H1 (cell line): ENCODE results near the gene PLD2. TPM values are rescaled to one million over a fixed set of nuclear protein-coding genes. Genes with fewer than 3 reads are reported as not detected.

Experiments used
- CTCF ChIA-PET: fragments of 300-600 bp; sonication (Branson Sonifier 250); formaldehyde crosslinking; loops from one replicate; lab custom pipeline; 2021; ENCODE audit not compliant: partially characterized antibody; lab: Charles Lee
- POLR2A ChIA-PET: fragments of 300-600 bp; sonication (Branson Sonifier 250); formaldehyde crosslinking; loops from one replicate; lab custom pipeline; 2021; ENCODE audit warnings: inconsistent platforms; ENCODE audit not compliant: partially characterized antibody; lab: Charles Lee
- DNase-seq, 2 experiments: peaks; one replicate each; pipeline versions ENCODE4 v3.0.0 to v3.0.0-alpha.2; 2010 to 2022; ENCODE audit warnings: low spot score in 2 of 2, low read depth in 1 of 2, mixed read lengths in 1 of 2
- FAIRE-seq: peaks from 2 replicates; lab custom pipeline; 2011; peaks lifted over from hg19 to GRCh38; lab: Jason Lieb, UNC
- H2AFZ ChIP-seq: 2 replicates; pipeline ENCODE4 v1.8.1; 2012; ENCODE audit warnings: low read length, inconsistent platforms
- H2AK5ac ChIP-seq: 2 replicates; pipeline ENCODE4 v1.6.1; 2013; ENCODE audit warnings: low read depth, low read length
- H2BK120ac ChIP-seq: replicated peaks from 2 replicates; pipeline ENCODE3; 2013; ENCODE audit warnings: low read depth, low read length, inconsistent platforms
- H2BK12ac ChIP-seq: 2 replicates; pipeline ENCODE4 v1.6.1; 2013; ENCODE audit warnings: low read depth, low read length
- H2BK15ac ChIP-seq: 2 replicates; pipeline ENCODE4 v1.6.1; 2013; ENCODE audit warnings: low read length
- H2BK20ac ChIP-seq: 2 replicates; pipeline ENCODE4 v1.6.1; 2013; ENCODE audit warnings: low read length
- H2BK5ac ChIP-seq: 2 replicates; pipeline ENCODE4 v1.6.1; 2013; ENCODE audit warnings: low read depth, low read length
- H3K14ac ChIP-seq: 2 replicates; pipeline ENCODE4 v1.6.1; 2013; ENCODE audit warnings: inconsistent platforms; ENCODE audit not compliant: insufficient read length
- H3K18ac ChIP-seq: 2 replicates; pipeline ENCODE4 v1.6.1; 2013; ENCODE audit warnings: low read length; ENCODE audit errors: extremely low read depth
- H3K23ac ChIP-seq: 2 replicates; pipeline ENCODE4 v1.6.1; 2013; ENCODE audit warnings: inconsistent platforms; ENCODE audit not compliant: insufficient read length
- H3K23me2 ChIP-seq: 2 replicates; pipeline ENCODE4 v1.6.1; 2013; ENCODE audit warnings: low read depth, low read length
- H3K27ac ChIP-seq: 2 replicates; pipeline ENCODE4 v1.6.1; 2011; ENCODE audit warnings: low read depth, low read length, inconsistent platforms
- H3K27me3 ChIP-seq, 4 experiments: replicated peaks in 1 of 4; 1 replicate in 1 of 4; 2 replicates in 3 of 4; pipeline versions ENCODE4 v1.6.1 to v1.8.1; 2011 to 2013; ENCODE audit warnings: low read length in 3 of 4, mild to moderate bottlenecking in 3 of 4, inconsistent platforms in 2 of 4, mixed read lengths in 2 of 4, moderate library complexity in 1 of 4; ENCODE audit not compliant: control insufficient read depth in 3 of 4, insufficient read depth in 3 of 4; ENCODE audit errors: extremely low read depth in 1 of 4
- H3K36me3 ChIP-seq, 4 experiments: 2 replicates each; pipeline versions ENCODE4 v1.6.1 to v1.8.1; 2011 to 2013; ENCODE audit warnings: mild to moderate bottlenecking in 4 of 4, low read length in 3 of 4, moderate library complexity in 2 of 4, control low read depth in 1 of 4, inconsistent platforms in 1 of 4; ENCODE audit not compliant: insufficient read depth in 4 of 4, control insufficient read depth in 2 of 4
- H3K4ac ChIP-seq: replicated peaks from 2 replicates; pipeline ENCODE3; 2013; ENCODE audit warnings: low read length, low read depth, mixed read lengths, inconsistent platforms; ENCODE audit not compliant: insufficient read length
- H3K4me1 ChIP-seq, 4 experiments: replicated peaks in 1 of 4; 1 replicate in 1 of 4; 2 replicates in 3 of 4; pipeline versions ENCODE4 v1.6.1 to v1.8.1; 2011 to 2013; ENCODE audit warnings: low read length in 3 of 4, inconsistent platforms in 2 of 4, mixed read lengths in 1 of 4; ENCODE audit not compliant: insufficient read depth in 4 of 4, control insufficient read depth in 3 of 4
- H3K4me2 ChIP-seq, 2 experiments: 2 replicates each; pipeline versions ENCODE4 v1.6.1 to v1.8.1; 2011 to 2013; ENCODE audit warnings: low read depth in 2 of 2, low read length in 2 of 2, control low read depth in 1 of 2, inconsistent platforms in 1 of 2, mild to moderate bottlenecking in 1 of 2; ENCODE audit not compliant: insufficient read depth in 1 of 2
- H3K4me3 ChIP-seq, 4 experiments: fragments of 200-600, 300-600 bp in 1 of 4; sonication (generic), shearing (Covaris generic), sonication (Bioruptor Twin) in 1 of 4; 2 replicates each; pipeline versions ENCODE4 v1.5.1 to v1.8.1; 2011 to 2016; ENCODE audit warnings: low read length in 4 of 4, low read depth in 3 of 4, control low read depth in 2 of 4, inconsistent platforms in 2 of 4, mild to moderate bottlenecking in 2 of 4, mixed read lengths in 1 of 4, moderate library complexity in 1 of 4; ENCODE audit not compliant: insufficient read depth in 2 of 4; ENCODE audit errors: extremely low read depth in 1 of 4
- H3K56ac ChIP-seq: replicated peaks from 2 replicates; pipeline ENCODE3; 2013; ENCODE audit warnings: low read depth, mild to moderate bottlenecking, mixed read lengths, low read length, inconsistent platforms; ENCODE audit not compliant: insufficient read length
- H3K79me1 ChIP-seq: 2 replicates; pipeline ENCODE4 v1.6.1; 2013; ENCODE audit warnings: low read depth, low read length, control low read depth
- H3K79me2 ChIP-seq, 2 experiments: 2 replicates each; pipeline versions ENCODE4 v1.6.1 to v1.8.1; 2012 to 2013; ENCODE audit warnings: low read length in 2 of 2, mild to moderate bottlenecking in 2 of 2, inconsistent platforms in 1 of 2; ENCODE audit not compliant: insufficient read depth in 2 of 2, control insufficient read depth in 1 of 2
- H3K9ac ChIP-seq, 4 experiments: replicated peaks in 1 of 4; 1 replicate in 1 of 4; 2 replicates in 3 of 4; pipeline versions ENCODE4 v1.6.1 to v1.8.1; 2011 to 2013; ENCODE audit warnings: low read depth in 3 of 4, low read length in 3 of 4, control low read depth in 2 of 4, mild to moderate bottlenecking in 2 of 4, moderate library complexity in 2 of 4, inconsistent platforms in 1 of 4; ENCODE audit errors: extremely low read depth in 1 of 4
- H3K9me3 ChIP-seq, 2 experiments: 2 replicates each; pipeline versions ENCODE4 v1.6.1 to v1.8.1; 2012 to 2013; ENCODE audit warnings: mild to moderate bottlenecking in 2 of 2, moderate library complexity in 2 of 2, control low read depth in 1 of 2, inconsistent platforms in 1 of 2, low read depth in 1 of 2, low read length in 1 of 2, mixed read lengths in 1 of 2; ENCODE audit not compliant: insufficient read depth in 2 of 2
- H4K20me1 ChIP-seq, 2 experiments: replicated peaks in 1 of 2; 2 replicates each; pipeline versions ENCODE3 to v1.8.1; 2011 to 2013; ENCODE audit warnings: inconsistent platforms in 2 of 2, low read length in 2 of 2, mild to moderate bottlenecking in 1 of 2; ENCODE audit not compliant: insufficient read depth in 2 of 2, control insufficient read depth in 1 of 2
- H4K5ac ChIP-seq: 2 replicates; pipeline ENCODE4 v1.6.1; 2013; ENCODE audit warnings: low read length, low read depth, mixed read lengths, inconsistent platforms; ENCODE audit not compliant: insufficient read length
- H4K8ac ChIP-seq: 2 replicates; pipeline ENCODE4 v1.8.0; 2013; ENCODE audit warnings: mild to moderate bottlenecking, moderate library complexity, low read length, inconsistent platforms; ENCODE audit not compliant: insufficient read depth; ENCODE audit errors: extremely low read depth
- H4K91ac ChIP-seq: replicated peaks from 2 replicates; pipeline ENCODE3; 2013; ENCODE audit warnings: low read length, mixed read lengths, inconsistent platforms; ENCODE audit not compliant: insufficient read length
- CREB1 ChIP-seq: IDR thresholded peaks from 2 replicates; pipeline ENCODE4 v1.6.1; 2012; ENCODE audit warnings: inconsistent platforms
- GABPA ChIP-seq: IDR thresholded peaks from 2 replicates; pipeline ENCODE4 v1.6.1; 2011; ENCODE audit warnings: mild to moderate bottlenecking, low read length, moderate library complexity, borderline replicate concordance; ENCODE audit not compliant: insufficient read depth
- KDM1A ChIP-seq: fragments of 200-600, 300-600 bp; sonication (generic); IDR thresholded peaks from 2 replicates; pipeline ENCODE4 v1.7.1; 2016; ENCODE audit warnings: mild to moderate bottlenecking, low read length, borderline replicate concordance
- ZNF274 ChIP-seq: IDR thresholded peaks from 2 replicates; pipeline ENCODE4 v1.7.0; 2012; ENCODE audit warnings: low read length, borderline replicate concordance; ENCODE audit errors: extremely low read depth
- WGBS, 2 experiments: shearing (Covaris generic) in 1 of 2; methylation state at CpG; one replicate each; pipeline versions ENCODE4 v1.1.6 to v1.1.7; 2013 to 2015; ENCODE audit warnings: low lambda C conversion rate in 2 of 2, mixed read lengths in 2 of 2, inconsistent platforms in 1 of 2, low coverage in 1 of 2, missing lambda C conversion rate in 1 of 2; ENCODE audit not compliant: insufficient replicate concordance in 2 of 2, insufficient coverage in 1 of 2, insufficient read length in 1 of 2; ENCODE audit errors: extremely low coverage in 1 of 2, missing lambda C conversion rate in 1 of 2; 5-methylcytosine and 5-hydroxymethylcytosine counted together
- polyA plus RNA-seq, 7 experiments: library from polyadenylated mRNA; depleted of rRNA in 3 of 7; stranded (reverse) in 5 of 7; unstranded in 2 of 7; fragments of >200 nt in 5 of 7; fragments of 200-250 nt in 2 of 7; gene quantifications; 1 replicate in 5 of 7; 2 replicates in 1 of 7; 4 replicates in 1 of 7; pipeline versions ENCODE4 v1.2.1 to v1.2.3, GENCODE V29; 2011 to 2013; ENCODE audit warnings: missing spikeins in 2 of 7, mixed read lengths in 2 of 7
- total RNA-seq: library from RNA; stranded (reverse); fragmentation: NEBNext Ultra II Directional; extraction: Animal tissue kit (Norgen Biotek cat#: 25700); gene quantifications from 2 replicates; pipeline ENCODE4 v1.2.1, GENCODE V29; 2021
- TF ChIP-seq, protein P1 (sequence below): IDR thresholded peaks from 2 replicates; pipeline ENCODE4 v1.6.1; 2012; ENCODE audit warnings: low read length, inconsistent platforms

PLD2 gene
- total and polyA plus RNA-seq, 2 of the 8 experiments (the other 6 are each of a cell fraction or from before 2014, with no cell fraction given) = 44.3 to 48.4 TPM

DNA sequence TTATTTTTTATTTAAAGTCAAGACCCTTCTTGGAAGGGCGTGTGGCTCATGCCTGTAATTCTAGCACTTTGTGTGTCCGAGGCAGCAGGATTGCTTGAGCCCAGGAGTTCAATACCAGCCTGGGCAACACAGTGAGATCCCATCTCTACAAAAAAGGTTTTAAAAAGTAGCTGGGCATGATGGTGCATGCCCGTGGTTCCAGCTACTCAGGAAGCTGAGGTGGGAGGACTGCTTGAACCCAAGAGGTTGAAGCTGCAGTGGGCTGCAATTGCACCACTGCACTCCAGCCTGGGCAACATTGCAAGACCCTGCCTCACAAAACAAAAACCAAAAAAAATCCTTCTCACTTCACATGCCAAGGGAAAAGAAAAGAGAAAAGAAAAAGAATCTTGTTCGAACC, 55.8 kb downstream of the PLD2 start:
- no peak overlapping the region for H3K23ac ChIP-seq
- H3K79me2 ChIP-seq = peaks cover 0 to 19% of the 10 kb centered on the region in 2 experiments; a peak in 2 of 4 replicates
- WGBS, 2 experiments = 78% methylated on average over 4 of the region's 4 CpGs; no CpG with 5 or more reads in 1 of the 2 experiments

More for the DNA sequence above, 55.8 kb downstream of the PLD2 start:
- H2BK120ac ChIP-seq = no peak overlapping the region
- H3K56ac ChIP-seq = no peak overlapping the region
- H3K27me3 ChIP-seq = no peaks in the 10 kb centered on the region
- H4K20me1 ChIP-seq = peaks cover 0 to 1% of the 10 kb centered on the region in 2 experiments
- no peak overlapping the region for H2AFZ ChIP-seq
- no peak overlapping the region for H3K4me3 ChIP-seq
- H3K36me3 ChIP-seq = no peaks in the 10 kb centered on the region
- no peak overlapping the region for H2AK5ac ChIP-seq
- peaks cover 18 to 25% (median 23%) of the 10 kb centered on the region in 4 experiments for H3K4me1 ChIP-seq
- no peak overlapping the region for H4K5ac ChIP-seq
- no peak overlapping the region for H3K4me2 ChIP-seq
- TF ChIP-seq CREB1 (no peak), GABPA (no peak), KDM1A (no peak), ZNF274 (no peak)
- TF ChIP-seq, protein P1, sequence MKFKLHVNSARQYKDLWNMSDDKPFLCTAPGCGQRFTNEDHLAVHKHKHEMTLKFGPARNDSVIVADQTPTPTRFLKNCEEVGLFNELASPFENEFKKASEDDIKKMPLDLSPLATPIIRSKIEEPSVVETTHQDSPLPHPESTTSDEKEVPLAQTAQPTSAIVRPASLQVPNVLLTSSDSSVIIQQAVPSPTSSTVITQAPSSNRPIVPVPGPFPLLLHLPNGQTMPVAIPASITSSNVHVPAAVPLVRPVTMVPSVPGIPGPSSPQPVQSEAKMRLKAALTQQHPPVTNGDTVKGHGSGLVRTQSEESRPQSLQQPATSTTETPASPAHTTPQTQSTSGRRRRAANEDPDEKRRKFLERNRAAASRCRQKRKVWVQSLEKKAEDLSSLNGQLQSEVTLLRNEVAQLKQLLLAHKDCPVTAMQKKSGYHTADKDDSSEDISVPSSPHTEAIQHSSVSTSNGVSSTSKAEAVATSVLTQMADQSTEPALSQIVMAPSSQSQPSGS = no peak
- TF ChIP-seq, all 59 proteins: peak for 0
- ChIA-PET CTCF (interaction anchor here (0.6 to 5.5 kb wide), 7 partner anchors 13 to 482 kb away, joined by 3 to 34 read pairs (median 3); no protein-coding TSS in a partner anchor), POLR2A (interaction anchor here (1.0 to 1.2 kb wide), 2 partner anchors 22 to 39 kb away, joined by 3 to 4 read pairs; no protein-coding TSS in a partner anchor)
- FAIRE-seq = no peak
- Histone ChIP-seq H3K4ac (no peak overlapping the region), H4K8ac (no peak overlapping the region), H3K9me3 (no peaks in the 10 kb centered on the region), H3K27ac (no peak overlapping the region), H2BK15ac (no peak overlapping the region), H3K79me1 (peaks cover 2% of the 10 kb centered on the region), H3K18ac (no peak overlapping the region), H3K14ac (no peak overlapping the region), H2BK12ac (no peak overlapping the region), H2BK5ac (no peak overlapping the region), H3K9ac (no peak overlapping the region), H2BK20ac (no peak overlapping the region), H4K91ac (no peak overlapping the region), H3K23me2 (no peaks in the 10 kb centered on the region)
- DNase-seq = no peak
